H1 (cell line): Measurements from ENCODE around the gene TMEM18. TPM values are rescaled to one million over a fixed set of nuclear protein-coding genes. Genes with fewer than 3 reads are reported as not detected.

Source experiments
- ATF3 ChIP-seq: IDR thresholded peaks from 2 replicates; pipeline ENCODE4 v1.6.1; 2011; ENCODE audit warnings: low read depth, mild to moderate bottlenecking, low read length; ENCODE audit not compliant: insufficient read depth
- polyA plus RNA-seq, 7 experiments: library from polyadenylated mRNA; depleted of rRNA in 3 of 7; stranded (reverse) in 5 of 7; unstranded in 2 of 7; fragments of >200 nt in 5 of 7; fragments of 200-250 nt in 2 of 7; gene quantifications; 1 replicate in 5 of 7; 2 replicates in 1 of 7; 4 replicates in 1 of 7; pipeline versions ENCODE4 v1.2.1 to v1.2.3, GENCODE V29; 2011 to 2013; ENCODE audit warnings: missing spikeins in 2 of 7, mixed read lengths in 2 of 7
- total RNA-seq: library from RNA; stranded (reverse); fragmentation: NEBNext Ultra II Directional; extraction: Animal tissue kit (Norgen Biotek cat#: 25700); gene quantifications from 2 replicates; pipeline ENCODE4 v1.2.1, GENCODE V29; 2021

Gene TMEM18
- total and polyA plus RNA-seq, 2 of the 8 experiments (the other 6 are each of a cell fraction or from before 2014, with no cell fraction given): 22.4 to 27.1 TPM

DNA sequence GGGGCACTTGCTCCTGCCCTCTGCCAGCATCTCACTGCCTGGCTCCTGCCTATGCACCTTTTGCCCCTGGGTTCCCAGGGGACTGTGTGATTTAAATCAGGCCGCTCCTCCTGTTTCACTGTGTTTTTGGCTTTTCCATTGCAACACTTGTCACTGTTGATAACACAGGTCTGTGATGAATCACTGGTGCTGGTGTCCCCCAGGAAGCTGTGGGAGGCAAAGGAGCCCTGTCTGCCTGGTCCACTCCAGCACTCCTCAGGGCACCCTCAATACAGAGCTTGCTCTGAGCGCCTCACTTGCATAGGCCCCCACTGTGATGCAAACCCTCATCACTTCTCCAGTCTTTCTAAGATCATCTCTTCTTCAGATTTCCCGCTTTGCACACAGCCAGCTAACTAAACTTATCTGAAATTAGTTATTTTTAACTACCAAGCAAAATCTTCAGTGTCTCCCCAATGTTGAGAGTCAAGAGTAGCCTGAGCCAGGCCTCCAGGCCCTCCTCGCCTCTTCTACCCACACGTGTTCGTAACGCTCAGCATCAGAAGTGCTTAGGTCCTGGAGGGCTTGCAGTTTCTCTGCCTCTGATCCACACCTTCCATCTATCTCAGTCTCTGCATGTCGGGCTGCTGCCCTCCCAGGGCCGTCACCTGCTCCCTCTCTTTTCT is 2.8 kb downstream of the TMEM18 start (continued):
- no peak for TF ChIP-seq ATF3
